OCI-LY1 (cell line): ENCODE measurements around the gene PARD6B.

ENCODE experiments used
- CTCF ChIP-seq: fragments of 200-600 bp; sonication (generic), shearing (Covaris generic); IDR thresholded peaks from 2 replicates; pipeline ENCODE4 v1.5.1; 2017; ENCODE audit warnings: mild to moderate bottlenecking, antibody characterized with exemption, low read length, moderate library complexity, mixed read lengths
- EZH2 ChIP-seq: fragments of 200-600 bp; sonication (generic), shearing (Covaris generic); IDR thresholded peaks from 2 replicates; pipeline ENCODE4 v1.8.0; 2017; ENCODE audit warnings: borderline replicate concordance, mixed run types, mild to moderate bottlenecking, antibody characterized with exemption, low read length, moderate library complexity, mixed read lengths

GRCh38 chr20:50710492-50711063, 20.8 kb upstream of the PARD6B start:
- TF ChIP-seq CTCF (no peak), EZH2 (no peak)
